Transverse colon (tissue), 4 donors: ENCODE results near the gene GALNT5. TPM values are rescaled to one million over a fixed set of nuclear protein-coding genes. Genes with fewer than 3 reads are reported as not detected.

Experiments used
- DNase-seq: peaks from one replicate; pipeline ENCODE4 v3.0.0-alpha.2; 2019
- H3K27ac ChIP-seq, 4 donors: fragments of 200-600 bp; sonication (generic); 2 replicates each; pipeline ENCODE4 v1.5.1; 2016 to 2018; ENCODE audit warnings: inconsistent platforms in 4 of 4
- H3K27me3 ChIP-seq: fragments of 200-600 bp; sonication (generic); 2 replicates; pipeline ENCODE4 v1.5.1; 2017; ENCODE audit warnings: inconsistent platforms
- H3K36me3 ChIP-seq, 4 donors: fragments of 200-600 bp; sonication (generic); 2 replicates each; pipeline ENCODE4 v1.5.1; 2017 to 2019; ENCODE audit warnings: inconsistent platforms in 4 of 4
- H3K4me1 ChIP-seq, 4 donors: fragments of 200-600 bp; sonication (generic); 2 replicates each; pipeline ENCODE4 v1.5.1; 2017 to 2020; ENCODE audit warnings: inconsistent platforms in 4 of 4
- H3K4me3 ChIP-seq, 4 donors: fragments of 200-600 bp; sonication (generic); 1 replicate in 1 of 4; 2 replicates in 3 of 4; pipeline versions ENCODE4 v1.5.1 to v1.6.1; 2017 to 2019; ENCODE audit warnings: inconsistent platforms in 4 of 4
- H3K9me3 ChIP-seq, 2 donors: fragments of 200-600 bp; sonication (generic); 2 replicates each; pipeline ENCODE4 v1.5.1; 2017 to 2019; ENCODE audit warnings: inconsistent platforms in 2 of 2
- CTCF ChIP-seq, 5 experiments: fragments of 200-600 bp in 3 of 5; fragments of 450-650 bp in 2 of 5; sonication (generic) in 3 of 5; IDR thresholded peaks; 1 replicate in 2 of 5; 2 replicates in 3 of 5; pipeline ENCODE4 v1.5.1; 2016 to 2017; ENCODE audit warnings: antibody characterized with exemption in 5 of 5, inconsistent platforms in 3 of 5, mild to moderate bottlenecking in 2 of 5, moderate library complexity in 1 of 5
- EP300 ChIP-seq: sonication (generic); formaldehyde crosslinking; IDR thresholded peaks from one replicate; pipeline ENCODE4 v1.6.1; 2017; ENCODE audit warnings: antibody characterized with exemption, low read depth
- POLR2A ChIP-seq: fragments of 450-650 bp; IDR thresholded peaks from one replicate; pipeline ENCODE4 v1.6.1; 2016; ENCODE audit warnings: antibody characterized with exemption, mild to moderate bottlenecking, moderate library complexity
- POLR2AphosphoS5 ChIP-seq, 3 donors: sonication (generic); formaldehyde crosslinking; IDR thresholded peaks; one replicate each; pipeline ENCODE4 v1.6.1; 2016; ENCODE audit warnings: antibody characterized with exemption in 3 of 3
- WGBS, 2 donors: methylation state at CpG; one replicate each; pipeline ENCODE4 v1.1.5; 2018; ENCODE audit warnings: low coverage in 1 of 2; 5-methylcytosine and 5-hydroxymethylcytosine counted together
- in situ Hi-C, 4 donors: fragments of 200-750 bp; cut with MboI; loops; one replicate each; pipeline versions ENCODE4 v1.15.0 to v1.15.1; 2017; ENCODE audit warnings: low sequenced_read_pairs in 3 of 4, low pct_ligation_motif_present in 1 of 4, low pct_unique_long_range_greater_than_20kb in 1 of 4
- intact Hi-C: fragments of 100-400 bp; cut with DNase I; formaldehyde crosslinking; loops from one replicate; pipeline ENCODE4 v1.15.1; 2023; ENCODE audit warnings: low total_unique reads
- total RNA-seq, 4 donors: library from RNA; depleted of rRNA; stranded (reverse); fragments of >200 nt; gene quantifications; one replicate each; pipeline ENCODE4 v1.1.0, GENCODE V29; 2016

GALNT5 gene
- total RNA-seq, 4 donors from 2014 or later: 7.5 to 34.0 (median 14.0) TPM

- intact Hi-C loops: no loop called here
- WGBS, 2 donors: 72 to 73% methylated on average over 2 of the region's 2 CpGs
Observed at GRCh38 chr2:157309878-157310277, 52.4 kb downstream of the GALNT5 start.

GRCh38 chr2:157311706-157312105, 54.2 kb downstream of the GALNT5 start:
- Histone ChIP-seq H3K4me3 (no peak overlapping the region), H3K27me3 (no peaks in the 10 kb centered on the region), H3K4me1 (no peaks in the 10 kb centered on the region), H3K27ac (no peak overlapping the region), H3K36me3 (no peaks in the 10 kb centered on the region), H3K9me3 (no peaks in the 10 kb centered on the region)
- 76% methylated on average over 1 of the region's 1 CpG; no CpG with 5 or more reads in 1 of the 2 donors for WGBS, 2 donors
- TF ChIP-seq POLR2AphosphoS5 (IDR thresholded peaks at IDR 0.05) (no peak), POLR2A (no peak), EP300 (no peak), CTCF (IDR thresholded peaks at IDR 0.05) (no peak)
- intact Hi-C loops (no loop called here), in situ Hi-C loops (loop anchor here in 2 of 4 donors (25.0 kb wide), 2 partner anchors 451 to 701 kb away; no protein-coding TSS in a partner anchor)
- DNase-seq: no peak

More at GRCh38 chr2:157309878-157310277, 52.4 kb downstream of the GALNT5 start:
- Histone ChIP-seq H3K4me1 (no peaks in the 10 kb centered on the region), H3K27me3 (no peaks in the 10 kb centered on the region), H3K27ac (no peak overlapping the region), H3K36me3 (no peaks in the 10 kb centered on the region), H3K4me3 (no peak overlapping the region), H3K9me3 (no peaks in the 10 kb centered on the region)
- no peak for TF ChIP-seq EP300
- TF ChIP-seq CTCF (IDR thresholded peaks at IDR 0.05): no peak
- TF ChIP-seq POLR2AphosphoS5 (IDR thresholded peaks at IDR 0.05): no peak
- no peak for TF ChIP-seq POLR2A
- in situ Hi-C loops: loop anchor here in 3 of 4 donors (10.0 to 25.0 kb wide), 3 partner anchors 452 to 702 kb away; no protein-coding TSS in a partner anchor
- no peak for DNase-seq

GRCh38 chr2:157312866-157313486, 55.5 kb downstream of the GALNT5 start:
- TF ChIP-seq POLR2A: no peak
- TF ChIP-seq POLR2AphosphoS5 (IDR thresholded peaks at IDR 0.05): no peak
- no peak for TF ChIP-seq CTCF (IDR thresholded peaks at IDR 0.05)
- TF ChIP-seq EP300: no peak
- H3K27me3 ChIP-seq: no peaks in the 10 kb centered on the region
- H3K36me3 ChIP-seq: no peaks in the 10 kb centered on the region
- no peak for DNase-seq
- intact Hi-C loops: no loop called here
- no peaks in the 10 kb centered on the region for H3K9me3 ChIP-seq
- H3K4me1 ChIP-seq: no peaks in the 10 kb centered on the region
- 89 to 100% methylated on average over 1 of the region's 1 CpG for WGBS, 2 donors
- H3K27ac ChIP-seq: no peak overlapping the region
- H3K4me3 ChIP-seq: no peak overlapping the region
- in situ Hi-C loops: loop anchor here in 2 of 4 donors (25.0 kb wide), 2 partner anchors 449 to 699 kb away; no protein-coding TSS in a partner anchor

GRCh38 chr2:157315901-157316300, 58.4 kb downstream of the GALNT5 start:
- intact Hi-C loops (no loop called here), in situ Hi-C loops (loop anchor here in 2 of 4 donors (25.0 kb wide), 2 partner anchors 446 to 696 kb away; no protein-coding TSS in a partner anchor)
- WGBS, 2 donors: 86 to 100% methylated on average over 2 to 4 of the region's 4 CpGs

More at GRCh38 chr2:157315901-157316300, 58.4 kb downstream of the GALNT5 start:
- H3K27me3 ChIP-seq: no peaks in the 10 kb centered on the region
- no peak for DNase-seq
- TF ChIP-seq CTCF (IDR thresholded peaks at IDR 0.05) (no peak), POLR2AphosphoS5 (IDR thresholded peaks at IDR 0.05) (no peak), EP300 (no peak), POLR2A (no peak)
- no peaks in the 10 kb centered on the region for H3K36me3 ChIP-seq
- H3K4me3 ChIP-seq: no peak overlapping the region
- no peaks in the 10 kb centered on the region for H3K9me3 ChIP-seq
- H3K4me1 ChIP-seq: no peaks in the 10 kb centered on the region
- no peak overlapping the region for H3K27ac ChIP-seq
